Panc1 (cell line): ENCODE data around the gene PRLR. TPM values are rescaled to one million over a fixed set of nuclear protein-coding genes. Genes with fewer than 3 reads are reported as not detected.

Experiments used
- ATAC-seq: fragments of 200-7000 bp; cut with Tn5 transposase; 2 replicates; pipeline ENCODE4 v1.9.1; 2020; ENCODE audit warnings: mild to moderate bottlenecking, moderate library complexity
- BruUV-seq: library from RNA; stranded (reverse); fragments of 400-500 nt; replicated peaks from 2 replicates; lab custom pipeline; 2021; lab: Mats Ljungman, UMichigan
- CTCF ChIA-PET: fragments of 300-600 bp; sonication (Branson Sonifier 250); formaldehyde crosslinking; loops from one replicate; lab custom pipeline; 2022; ENCODE audit warnings: antibody characterized with exemption; lab: Charles Lee
- POLR2A ChIA-PET: fragments of 300-600 bp; sonication (Branson Sonifier 250); formaldehyde crosslinking; loops from one replicate; lab custom pipeline; 2022; ENCODE audit warnings: antibody characterized with exemption; lab: Charles Lee
- DNase-seq: peaks from one replicate; pipeline ENCODE4 v3.0.0-alpha.2; 2010; ENCODE audit warnings: low read depth, low spot score
- H3K27ac ChIP-seq: 2 replicates; pipeline ENCODE4 v1.5.1; 2011; ENCODE audit warnings: mild to moderate bottlenecking, low read length, inconsistent platforms
- H3K27me3 ChIP-seq: fragments of 200-500 bp; sonication (Bioruptor generic); 2 replicates; pipeline ENCODE4 v1.6.0; 2014; ENCODE audit warnings: low read length, inconsistent platforms; ENCODE audit not compliant: control insufficient read depth, insufficient read depth
- H3K36me3 ChIP-seq: fragments of 200-500 bp; sonication (Bioruptor generic); 2 replicates; pipeline ENCODE4 v1.5.1; 2014; ENCODE audit warnings: inconsistent platforms, mild to moderate bottlenecking, low read length, moderate library complexity; ENCODE audit not compliant: control insufficient read depth, insufficient read depth
- H3K4me1 ChIP-seq: 2 replicates; pipeline ENCODE4 v1.5.1; 2011; ENCODE audit warnings: inconsistent platforms, mild to moderate bottlenecking, low read length, moderate library complexity; ENCODE audit not compliant: control insufficient read depth, insufficient read depth
- H3K4me3 ChIP-seq, 2 experiments: 2 replicates each; pipeline ENCODE4 v1.5.1; 2011 to 2012; ENCODE audit warnings: low read depth in 2 of 2, low read length in 2 of 2, mild to moderate bottlenecking in 2 of 2, inconsistent platforms in 1 of 2, moderate library complexity in 1 of 2
- H3K9me3 ChIP-seq: fragments of 200-500 bp; sonication (Bioruptor generic); 2 replicates; pipeline ENCODE4 v1.5.1; 2014; ENCODE audit warnings: low read depth, mild to moderate bottlenecking, inconsistent platforms, low read length, moderate library complexity; ENCODE audit not compliant: control insufficient read depth, insufficient read depth
- CTCF ChIP-seq: fragments of 450-650 bp; IDR thresholded peaks from 2 replicates; pipeline ENCODE4 v1.5.1; 2017; ENCODE audit warnings: mild to moderate bottlenecking
- POLR2AphosphoS5 ChIP-seq: IDR thresholded peaks from 2 replicates; pipeline ENCODE4 v1.6.1; 2012; ENCODE audit warnings: mild to moderate bottlenecking, low read depth, low read length, moderate library complexity
- REST ChIP-seq, 2 experiments: IDR thresholded peaks; 2 replicates each; pipeline ENCODE4 v1.6.1; 2011 to 2012; ENCODE audit warnings: low read depth in 2 of 2, control low read depth in 1 of 2, low read length in 1 of 2, mild to moderate bottlenecking in 1 of 2, moderate library complexity in 1 of 2; ENCODE audit not compliant: insufficient read depth in 1 of 2
- SIN3A ChIP-seq: IDR thresholded peaks from 2 replicates; pipeline ENCODE4 v1.6.1; 2012; ENCODE audit warnings: low read depth, mild to moderate bottlenecking, low read length, moderate library complexity, borderline replicate concordance; ENCODE audit not compliant: insufficient read depth
- TCF7L2 ChIP-seq: IDR thresholded peaks from 2 replicates; pipeline ENCODE4 v1.6.1; 2011; ENCODE audit warnings: mild to moderate bottlenecking, low read depth, low read length, inconsistent platforms
- in situ Hi-C: cut with HindIII; loops from 2 replicates; pipeline ENCODE4 v1.10.0; 2016; ENCODE audit warnings: low sequenced_read_pairs, low pct_unique_long_range_greater_than_20kb
- intact Hi-C: fragments of 100-400 bp; cut with micrococcal nuclease; formaldehyde crosslinking; loops from one replicate; pipeline ENCODE4 v1.10.0; 2022; ENCODE audit not compliant: unreplicated experiment
- total RNA-seq: library from RNA; stranded (reverse); gene quantifications from one replicate; pipeline ENCODE4 v1.2.1, GENCODE V29; 2021; ENCODE audit not compliant: unreplicated experiment

PRLR gene
- total RNA-seq, 1 experiment from 2014 or later: 0.46 TPM

- intact Hi-C loops (no loop called here), in situ Hi-C loops (no loop called here)
- no TSS peak for BruUV-seq
- Histone ChIP-seq H3K36me3 (no peaks in the 10 kb centered on the region), H3K27ac (no peak overlapping the region), H3K4me1 (no peaks in the 10 kb centered on the region), H3K4me3 (no peak overlapping the region), H3K27me3 (peaks cover 13% of the 10 kb centered on the region; the same call in 1 of the 2 replicates), H3K9me3 (no peaks in the 10 kb centered on the region)
- TF ChIP-seq REST (IDR thresholded peaks at IDR 0.05; ENCODE audit: insufficient read depth in 1 of 2, low read depth in 2 of 2, low read length in 1 of 2) (no peak), CTCF (no peak), SIN3A (no peak), TCF7L2 (no peak), POLR2AphosphoS5 (no peak)
- no peak for ATAC-seq
- ChIA-PET POLR2A (interaction anchor here (0.6 kb wide), 1 partner anchor 9 kb away, joined by 5 read pairs; no protein-coding TSS in a partner anchor), CTCF (no interaction called here)
- no peak for DNase-seq
These were observed 197.9 kb downstream of the PRLR start for GRCh38 chr5:35032356-35032755.

- no peak overlapping the region for H3K4me3 ChIP-seq
- intact Hi-C loops: no loop called here
- in situ Hi-C loops: no loop called here
- no peak for DNase-seq
- H3K27me3 ChIP-seq: peaks cover 18% of the 10 kb centered on the region
- H3K4me1 ChIP-seq: no peaks in the 10 kb centered on the region
- BruUV-seq: no TSS peak
- H3K27ac ChIP-seq: no peak overlapping the region
- no peaks in the 10 kb centered on the region for H3K9me3 ChIP-seq
- no peak for TF ChIP-seq TCF7L2
- TF ChIP-seq CTCF: no peak
- TF ChIP-seq REST (IDR thresholded peaks at IDR 0.05; ENCODE audit: insufficient read depth in 1 of 2, low read depth in 2 of 2, low read length in 1 of 2): no peak
- TF ChIP-seq POLR2AphosphoS5: no peak
- TF ChIP-seq SIN3A: no peak
- no peak for ATAC-seq
- CTCF ChIA-PET: no interaction called here
- H3K36me3 ChIP-seq: no peaks in the 10 kb centered on the region
- POLR2A ChIA-PET: no interaction called here
These were observed 199.0 kb downstream of the PRLR start for GRCh38 chr5:35031276-35031675.
